HG02642 (cell line): ENCODE data around the gene PDGFC.

Experiments used
- ATAC-seq: cut with Tn5 transposase; IDR thresholded peaks from one replicate; pipeline ENCODE4 v1.9.1; 2021; ENCODE audit warnings: mild to moderate bottlenecking; ENCODE audit not compliant: unreplicated experiment, poor library complexity

Gene PDGFC

DNA sequence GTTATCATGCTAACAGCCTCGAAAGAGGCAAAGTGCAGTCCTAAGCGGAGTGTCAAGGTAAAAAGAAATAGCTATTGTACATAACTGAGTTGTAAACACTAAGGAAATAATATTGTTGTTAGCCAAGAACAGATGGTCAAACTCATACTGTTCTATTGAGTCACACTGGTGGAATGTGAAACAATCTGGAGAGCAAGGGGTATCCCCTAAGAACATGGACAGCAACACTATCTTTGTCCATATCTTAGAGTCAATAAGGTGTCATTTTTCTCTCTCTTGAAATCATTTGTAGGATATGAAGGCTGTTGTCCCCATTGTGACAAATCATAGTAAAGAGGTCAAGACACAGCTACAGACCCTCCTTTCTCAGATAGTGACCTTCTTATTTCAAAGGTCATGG lies 4.5 kb upstream of the PDGFC start:
- no peak for ATAC-seq

- no peak for ATAC-seq
These were observed 4.1 kb upstream of the PDGFC start for GRCh38 chr4:156975686-156976085.

- ATAC-seq = no peak
These were observed 2.7 kb upstream of the PDGFC start for GRCh38 chr4:156974264-156974663.

DNA sequence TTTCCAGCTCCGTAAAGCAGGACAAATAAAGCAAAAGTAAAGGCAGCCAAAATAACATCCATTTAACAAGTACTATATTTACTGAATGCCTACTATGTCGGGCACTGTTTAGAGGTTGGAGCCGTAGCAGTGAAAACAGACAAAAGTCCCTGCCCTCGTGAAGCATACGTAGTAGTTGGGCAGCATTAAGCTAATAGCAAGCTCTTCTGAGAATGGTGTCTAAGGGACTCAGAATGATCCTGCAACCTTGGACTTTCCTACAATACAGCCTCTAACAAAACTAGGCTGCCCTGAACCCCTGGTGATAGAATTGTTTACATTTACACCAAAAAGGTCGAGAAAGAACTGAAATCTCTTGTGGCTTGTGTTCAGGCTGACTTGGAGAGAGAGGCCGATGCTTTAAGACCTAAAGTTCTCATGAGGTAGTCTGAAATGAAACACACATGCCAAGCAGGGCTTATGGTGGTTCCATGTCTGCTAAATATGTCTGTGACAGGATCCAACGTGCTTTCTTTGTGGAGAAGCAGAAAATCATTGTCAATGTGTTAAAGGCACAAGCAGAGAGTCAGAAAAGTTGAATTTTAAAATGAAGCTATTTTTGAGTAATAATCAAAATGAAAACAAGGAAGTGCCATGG lies 898 bp upstream of the PDGFC start:
- no peak for ATAC-seq

- no peak for ATAC-seq
These were observed 379 bp downstream of the PDGFC start for GRCh38 chr4:156971165-156971675.

GRCh38 chr4:156970501-156971164 lies 966 bp downstream of the PDGFC start:
- no peak for ATAC-seq

DNA sequence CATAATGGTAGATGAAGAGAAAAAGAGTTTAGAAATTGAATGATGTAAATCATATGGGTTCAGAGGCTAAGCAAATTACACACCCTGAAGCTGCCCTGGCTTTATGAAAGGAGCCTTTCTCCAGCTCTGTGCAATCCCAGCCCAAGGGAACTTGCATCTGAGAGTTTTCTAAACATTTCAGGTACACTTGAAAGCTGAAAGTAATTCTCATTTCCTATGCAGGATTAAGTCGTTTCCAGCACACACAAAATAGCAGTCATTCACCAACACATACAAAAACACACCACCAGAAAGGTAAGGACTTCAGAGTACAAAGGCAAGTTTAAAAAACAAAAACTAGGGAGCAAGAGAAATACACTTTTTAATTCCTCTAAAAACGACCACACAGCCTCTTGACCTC lies 1.7 kb downstream of the PDGFC start:
- ATAC-seq = no peak

GRCh38 chr4:156969101-156969500 lies 2.5 kb downstream of the PDGFC start:
- no peak for ATAC-seq

DNA sequence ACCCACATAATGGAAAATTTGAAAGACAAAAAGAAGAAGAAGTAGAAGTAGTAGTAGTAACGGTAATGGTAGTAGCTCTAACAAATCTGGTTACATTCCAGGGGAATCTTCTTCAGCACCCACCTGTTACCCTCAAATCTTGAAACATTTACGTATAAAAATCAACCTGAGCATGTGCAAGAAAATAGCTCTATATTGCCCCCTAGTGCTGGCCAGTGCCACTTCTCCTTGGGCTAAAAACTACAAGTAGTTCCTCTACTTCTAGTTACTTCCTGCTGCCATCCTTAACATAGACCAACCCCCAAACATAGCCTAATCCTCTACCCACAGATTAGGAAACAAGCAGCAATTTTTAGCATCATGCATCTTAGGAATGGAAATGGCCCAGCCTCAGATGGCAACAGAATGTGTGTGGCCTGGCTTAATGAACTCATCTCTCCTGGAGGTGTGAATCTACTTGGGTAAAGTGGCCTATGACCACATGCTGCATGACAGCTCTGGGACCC lies 3.1 kb downstream of the PDGFC start:
- ATAC-seq = peak; percentile 78

- no peak for ATAC-seq
These were observed 4.8 kb downstream of the PDGFC start for GRCh38 chr4:156966836-156967235.

- ATAC-seq = no peak
These were observed 8.2 kb downstream of the PDGFC start for GRCh38 chr4:156963419-156963818.

DNA sequence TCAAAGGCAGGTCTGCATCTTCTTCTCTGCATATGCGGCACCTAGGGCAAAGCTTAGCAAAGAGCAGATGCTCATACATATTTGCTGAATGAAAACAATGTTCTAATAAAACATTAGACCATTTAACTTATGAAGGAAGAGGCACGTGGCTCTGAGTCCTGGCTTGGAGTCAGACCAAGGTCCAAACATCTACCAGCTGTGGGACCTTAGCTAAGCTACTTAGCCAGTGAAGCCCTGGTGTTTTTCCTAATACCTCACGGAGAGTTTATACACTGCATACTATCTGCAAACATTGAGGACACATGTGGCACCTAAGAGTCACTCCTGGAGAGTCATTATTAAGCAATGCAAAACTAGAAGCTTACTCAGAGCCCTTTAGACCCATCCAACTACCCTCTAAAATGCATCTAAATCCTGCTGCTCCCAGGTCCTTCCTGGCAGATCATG lies 9.0 kb downstream of the PDGFC start:
- ATAC-seq = no peak

DNA sequence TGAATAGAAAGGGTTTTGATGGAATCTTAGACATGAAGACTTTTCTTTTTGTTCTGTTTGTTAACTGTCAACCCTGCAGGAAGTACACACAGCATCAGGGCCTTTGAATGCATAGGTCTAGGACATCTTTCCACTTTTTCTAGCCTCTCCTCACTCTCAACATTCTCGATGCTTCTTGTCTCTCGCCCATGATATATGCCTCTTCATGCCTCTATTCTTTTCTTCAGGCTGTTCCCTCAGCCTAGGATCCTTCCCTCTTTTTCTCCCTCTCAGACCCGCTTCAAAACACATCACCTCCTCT lies 9.6 kb downstream of the PDGFC start:
- no peak for ATAC-seq

GRCh38 chr4:156961196-156962057 lies 10.2 kb downstream of the PDGFC start:
- no peak for ATAC-seq

- ATAC-seq = no peak
These were observed 12.3 kb downstream of the PDGFC start for GRCh38 chr4:156959298-156959702.

- ATAC-seq = no peak
These were observed 13.1 kb downstream of the PDGFC start for GRCh38 chr4:156958276-156959074.

- ATAC-seq = no peak
These were observed 14.0 kb downstream of the PDGFC start for GRCh38 chr4:156957556-156957955.

- no peak for ATAC-seq
These were observed 14.7 kb downstream of the PDGFC start for GRCh38 chr4:156956826-156957368.

DNA sequence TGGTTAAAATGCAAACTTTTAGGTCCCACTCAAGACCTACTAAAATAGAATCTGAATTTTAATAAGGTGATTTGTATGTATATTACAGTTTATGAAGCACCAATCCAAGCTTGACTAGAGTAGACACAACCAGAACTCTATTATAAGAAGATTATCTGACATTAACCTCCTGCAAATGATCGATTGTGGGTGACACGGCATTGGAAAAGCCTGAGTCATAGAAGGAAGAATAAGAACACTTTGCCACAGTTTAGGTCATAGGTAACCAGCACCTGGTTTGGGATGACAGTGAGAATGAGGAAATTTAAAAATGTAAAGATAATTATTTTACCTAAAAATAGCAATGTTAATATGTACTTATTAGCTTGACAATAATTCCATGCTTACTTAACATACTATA lies 15.2 kb downstream of the PDGFC start:
- ATAC-seq = no peak

DNA sequence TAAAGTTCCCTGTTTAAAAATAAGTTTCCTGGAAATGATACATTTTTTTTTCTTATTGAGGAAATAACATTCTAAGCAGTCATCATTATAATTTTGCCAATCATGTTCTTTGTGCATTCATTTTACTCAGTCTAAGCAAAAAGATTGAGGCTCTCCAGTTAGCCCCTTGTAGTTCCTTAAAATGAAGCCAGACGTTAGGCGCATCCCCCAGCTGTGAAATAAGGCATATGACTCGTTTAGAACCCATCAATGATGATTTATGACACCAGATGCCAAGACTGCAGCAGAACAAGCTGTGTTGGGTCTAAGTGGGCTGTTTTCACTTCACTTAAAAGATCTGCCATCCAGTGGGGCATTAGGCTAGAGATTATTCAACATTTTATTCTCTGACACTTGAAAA lies 17.0 kb downstream of the PDGFC start:
- no peak for ATAC-seq
